Activated CD4-positive, alpha-beta T cell treated with anti-CD3 and anti-CD28 coated beads for 36 hours (primary cell): ENCODE results near the gene CANX. TPM values are rescaled to one million over a fixed set of nuclear protein-coding genes. Genes with fewer than 3 reads are reported as not detected.
"Not testable (repeated sequence)": the region's sequence is repeated elsewhere in the genome, so short reads cannot be mapped to it uniquely, and the experiment has no call there.

Source experiments
- ATAC-seq: fragments of 200-7000 bp; cut with Tn5 transposase; one replicate; pipeline ENCODE4 v1.10.0; 2021; ENCODE audit warnings: mild to moderate bottlenecking, moderate library complexity
- CTCF ChIA-PET: fragments of 350-600 bp; sonication (Branson Sonifier 250); formaldehyde crosslinking; loops from one replicate; lab custom pipeline; 2021; ENCODE audit warnings: antibody characterized with exemption; lab: Charles Lee
- POLR2A ChIA-PET: fragments of 350-600 bp; sonication (Branson Sonifier 250); formaldehyde crosslinking; loops from one replicate; lab custom pipeline; 2021; ENCODE audit warnings: antibody characterized with exemption, inconsistent platforms; lab: Charles Lee
- DNase-seq: peaks from one replicate; pipeline ENCODE4 v3.0.0-alpha.2; 2020
- H3K27ac Mint-ChIP-seq: one replicate; pipeline ENCODE4 v1.8.0; 2021; ENCODE audit warnings: mixed read lengths
- H3K27me3 Mint-ChIP-seq: one replicate; pipeline ENCODE4 v1.8.0; 2021; ENCODE audit warnings: mixed read lengths
- H3K36me3 Mint-ChIP-seq: one replicate; pipeline ENCODE4 v1.8.0; 2021; ENCODE audit warnings: low read depth, mixed read lengths
- H3K4me1 Mint-ChIP-seq: one replicate; pipeline ENCODE4 v1.8.0; 2021; ENCODE audit warnings: mixed read lengths
- H3K4me3 Mint-ChIP-seq: one replicate; pipeline ENCODE4 v1.8.0; 2021; ENCODE audit warnings: mild to moderate bottlenecking, moderate library complexity, mixed read lengths
- H3K9me3 Mint-ChIP-seq: one replicate; pipeline ENCODE4 v1.8.0; 2021; ENCODE audit warnings: low read depth, mixed read lengths
- intact Hi-C, 2 experiments: fragments of 100-400 bp; cut with DNase I in 1 of 2; cut with micrococcal nuclease in 1 of 2; formaldehyde crosslinking; loops; one replicate each; pipeline versions ENCODE4 v1.14.2 to v1.15.1; 2022 to 2024; cut with DNase I, micrococcal nuclease
- total RNA-seq, 2 experiments: library from RNA; stranded (reverse); gene quantifications; one replicate each; pipeline ENCODE4 v1.2.3, GENCODE V29; 2021

Gene CANX
- total RNA-seq, 2 experiments from 2014 or later, result 472 to 554 TPM

DNA sequence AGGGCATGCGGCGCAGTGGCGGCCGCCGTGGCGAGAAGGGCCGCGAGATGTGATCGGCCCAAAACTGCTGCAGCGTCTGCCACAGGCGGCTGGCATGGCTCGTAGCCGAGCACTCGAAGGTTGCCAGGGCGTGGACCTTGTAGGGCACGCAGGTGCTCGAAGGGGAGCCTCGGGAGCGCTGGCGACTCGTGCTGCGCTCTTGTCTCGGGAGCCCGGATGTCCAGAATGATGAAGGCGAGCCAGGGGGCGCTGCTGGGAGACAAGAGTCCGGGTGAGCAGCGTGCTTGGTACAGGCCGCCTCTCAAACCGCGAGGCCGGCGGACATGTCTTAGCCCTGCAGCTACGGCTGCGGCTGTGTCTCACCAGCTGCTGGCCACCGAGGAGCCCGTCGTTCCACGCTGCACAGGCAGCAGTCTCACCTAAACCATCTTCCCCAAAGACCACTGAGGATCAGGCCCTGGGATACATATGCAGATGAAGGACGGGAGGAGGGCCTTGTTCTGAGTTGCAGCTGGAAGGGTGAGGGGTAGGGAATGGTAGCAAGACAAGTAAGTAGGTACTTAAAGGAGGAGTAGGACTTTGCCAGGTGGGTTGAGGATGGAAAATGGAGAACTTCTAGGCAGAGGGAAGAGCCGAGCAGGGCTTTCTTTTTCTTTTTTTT, 19.6 kb upstream of the CANX start:
- ATAC-seq, result peak; percentile 39

DNA sequence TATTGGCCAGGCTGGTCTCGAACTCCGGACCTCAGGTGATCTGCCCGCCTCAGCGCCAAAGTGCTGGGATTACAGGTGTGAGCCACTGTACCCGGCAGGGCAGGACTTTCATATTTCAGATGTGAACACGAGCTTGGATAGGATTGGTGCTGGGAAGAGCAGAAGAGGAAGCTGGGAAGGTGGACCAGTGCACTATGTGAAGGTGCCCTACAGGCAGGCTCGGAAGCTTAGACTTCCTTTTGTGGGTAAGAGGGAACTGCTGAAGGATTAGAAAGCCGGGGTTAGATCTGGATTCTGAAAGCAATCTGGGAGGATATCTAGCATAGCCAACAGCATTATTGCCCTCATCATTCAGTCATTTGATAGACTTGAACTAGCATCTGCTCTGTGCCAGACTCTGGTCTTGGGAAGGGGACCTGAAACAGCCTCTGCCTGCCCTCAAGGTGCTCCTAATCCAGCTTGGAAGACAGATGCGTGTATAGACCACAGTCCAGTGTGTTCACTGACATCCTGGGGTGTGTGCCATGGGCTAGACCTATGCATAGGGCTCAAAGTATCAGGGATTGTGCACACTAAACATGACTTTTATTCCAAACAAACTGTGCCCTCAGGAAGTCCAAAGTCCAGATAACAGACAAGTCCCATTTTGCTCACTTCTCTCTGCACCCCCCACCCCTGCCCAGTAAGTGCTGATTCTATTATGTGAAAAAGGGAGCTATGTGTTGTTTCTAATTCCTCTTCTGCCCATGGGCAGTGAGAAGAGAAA, 18.6 kb upstream of the CANX start:
- Mint-ChIP-seq H3K9me3 (no peaks in the 10 kb centered on the region), H3K4me1 (peaks cover 23% of the 10 kb centered on the region), H3K36me3 (peaks cover 28% of the 10 kb centered on the region), H3K4me3 (peak overlapping the region; percentile 91), H3K27me3 (no peaks in the 10 kb centered on the region), H3K27ac (peak overlapping the region; percentile 61)
- ChIA-PET POLR2A (interaction anchor here (0.5 to 0.6 kb wide), 2 partner anchors 11 to 62 kb away, joined by 3 to 4 read pairs; no protein-coding TSS in a partner anchor), CTCF (interaction anchor here (0.6 to 2.1 kb wide), 3 partner anchors 11 to 129 kb away, joined by 3 to 13 read pairs (median 3); no protein-coding TSS in a partner anchor)
- intact Hi-C loops, result no loop called here
- ATAC-seq (no peak), DNase-seq (no peak)

More for the DNA sequence above, 19.6 kb upstream of the CANX start:
- CTCF ChIA-PET, result interaction anchor here (0.6 to 2.2 kb wide), 9 partner anchors 8 to 468 kb away, joined by 3 to 13 read pairs (median 3); no protein-coding TSS in a partner anchor
- Mint-ChIP-seq H3K36me3 (peaks cover 32% of the 10 kb centered on the region), H3K27ac (peak overlapping the region; percentile 97), H3K27me3 (no peaks in the 10 kb centered on the region), H3K9me3 (no peaks in the 10 kb centered on the region), H3K4me1 (peaks cover 23% of the 10 kb centered on the region), H3K4me3 (peak overlapping the region; percentile 91)
- peak; percentile 87 for DNase-seq
- intact Hi-C loops, result loop anchor here in 1 of 2 experiments (1.0 to 10.0 kb wide), 5 partner anchors 118 to 1052 kb away; partner anchors contain the start of genes CLK4 and MRNIP
- POLR2A ChIA-PET, result interaction anchor here (0.6 to 2.4 kb wide), 5 partner anchors 21 to 120 kb away, joined by 3 to 10 read pairs (median 7); partner anchors contain the start of genes HNRNPH1 and MAML1

DNA sequence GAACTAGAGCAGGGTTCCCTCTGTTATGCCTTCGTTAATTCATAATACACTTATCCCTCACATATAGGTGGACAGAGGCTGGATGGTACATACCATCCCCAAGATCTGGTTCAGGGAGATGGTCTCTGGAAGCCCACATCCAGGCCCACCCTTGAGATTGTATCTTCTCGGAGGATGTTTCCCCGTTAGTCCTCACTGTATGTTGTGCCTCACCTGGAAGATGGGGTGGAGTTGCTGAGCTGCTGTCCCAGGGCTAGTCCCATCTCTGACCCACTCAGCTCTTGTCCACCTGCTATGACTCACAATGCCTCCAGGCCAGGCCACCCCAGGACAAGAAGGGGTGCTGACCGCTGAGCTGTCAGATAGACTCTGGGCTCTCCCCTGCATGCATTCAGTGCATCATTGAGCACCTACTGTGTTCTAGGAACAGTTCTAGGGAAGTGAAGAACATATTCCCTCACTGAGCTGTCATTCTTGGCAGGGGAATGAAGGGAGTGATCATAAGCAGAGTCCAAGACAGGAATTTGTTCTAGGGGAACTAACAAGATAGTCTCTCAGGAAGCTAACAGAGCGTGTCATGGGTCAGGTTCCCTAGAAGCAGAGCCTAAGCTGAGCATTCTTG, 17.9 kb upstream of the CANX start, which contains the start of gene CBY3:
Gene CBY3 (minus strand): TSS at position 255 of the 622 bp plus-strand sequence. CDS start 116 bp downstream, at position 139.
- intact Hi-C loops, result no loop called here
- POLR2A ChIA-PET, result interaction anchor here (0.6 kb wide), 1 partner anchor 11 kb away, joined by 3 read pairs; no protein-coding TSS in a partner anchor
- peak within 1 kb of the TSS; percentile 61 for H3K27ac Mint-ChIP-seq
- H3K36me3 Mint-ChIP-seq, result peaks cover 26% of the 10 kb centered on the region
- H3K9me3 Mint-ChIP-seq, result no peaks in the 10 kb centered on the region
- peak within 1 kb of the TSS; percentile 91 for H3K4me3 Mint-ChIP-seq
- CTCF ChIA-PET, result interaction anchor here (0.6 to 2.1 kb wide), 3 partner anchors 11 to 130 kb away, joined by 3 to 13 read pairs (median 3); no protein-coding TSS in a partner anchor
- H3K4me1 Mint-ChIP-seq, result peaks cover 22% of the 10 kb centered on the region
- ATAC-seq (no peak), DNase-seq (no peak)
- no peaks in the 10 kb centered on the region for H3K27me3 Mint-ChIP-seq

DNA sequence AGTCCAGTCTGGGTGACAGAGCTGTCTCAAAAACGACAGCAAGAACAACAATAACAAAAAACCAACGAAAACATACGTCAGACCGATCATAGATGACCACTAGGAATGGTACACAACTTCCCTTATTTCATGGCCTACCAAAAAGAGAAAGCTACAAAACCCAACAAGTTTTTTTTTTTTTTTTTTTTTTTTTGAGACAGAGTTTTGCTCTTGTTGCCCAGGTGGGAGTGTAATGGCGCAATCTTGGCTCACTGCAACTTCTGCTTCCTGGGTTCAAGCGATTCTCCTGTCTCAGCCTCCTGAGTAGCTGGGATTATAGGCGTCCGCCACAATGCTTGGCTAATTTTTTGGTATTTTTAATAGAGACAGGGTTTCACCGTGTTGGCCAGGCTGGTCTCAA, 9.6 kb upstream of the CANX start:
- DNase-seq, H3K4me1 Mint-ChIP-seq, CTCF ChIA-PET, H3K9me3 Mint-ChIP-seq, ATAC-seq, H3K27me3 Mint-ChIP-seq, POLR2A ChIA-PET, H3K27ac Mint-ChIP-seq, H3K4me3 Mint-ChIP-seq, intact Hi-C loops, H3K36me3 Mint-ChIP-seq: not testable (repeated sequence)

DNA sequence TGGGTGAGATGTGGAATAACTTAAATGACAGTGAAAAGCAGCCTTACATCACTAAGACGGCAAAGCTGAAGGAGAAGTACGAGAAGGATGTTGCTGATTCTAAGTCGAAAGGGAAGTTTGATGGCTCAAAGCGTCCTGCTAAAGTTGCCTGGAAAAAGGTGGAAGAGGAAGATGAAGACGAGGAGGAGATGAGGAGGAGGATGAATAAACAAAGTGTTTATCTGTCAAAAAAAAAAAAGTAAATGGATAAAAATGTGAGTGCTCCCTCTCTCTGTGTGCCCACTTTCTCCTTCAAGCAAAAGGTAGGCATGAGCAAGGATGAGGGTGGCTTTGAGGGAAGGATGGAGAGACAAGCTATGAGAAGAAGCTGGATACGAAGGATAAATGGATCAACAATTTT, 4.2 kb upstream of the CANX start:
- ChIA-PET CTCF (interaction anchor here (0.8 kb wide), 1 partner anchor 16 kb away, joined by 3 read pairs; no protein-coding TSS in a partner anchor), POLR2A (no interaction called here)
- no peaks in the 10 kb centered on the region for H3K9me3 Mint-ChIP-seq
- DNase-seq (no peak), ATAC-seq (no peak)
- H3K36me3 Mint-ChIP-seq, result peaks cover 4% of the 10 kb centered on the region
- intact Hi-C loops, result no loop called here
- H3K4me1 Mint-ChIP-seq, result peaks cover 15% of the 10 kb centered on the region
- H3K27ac Mint-ChIP-seq, result peak overlapping the region; percentile 4
- no peaks in the 10 kb centered on the region for H3K27me3 Mint-ChIP-seq
- H3K4me3 Mint-ChIP-seq, result no peak overlapping the region

DNA sequence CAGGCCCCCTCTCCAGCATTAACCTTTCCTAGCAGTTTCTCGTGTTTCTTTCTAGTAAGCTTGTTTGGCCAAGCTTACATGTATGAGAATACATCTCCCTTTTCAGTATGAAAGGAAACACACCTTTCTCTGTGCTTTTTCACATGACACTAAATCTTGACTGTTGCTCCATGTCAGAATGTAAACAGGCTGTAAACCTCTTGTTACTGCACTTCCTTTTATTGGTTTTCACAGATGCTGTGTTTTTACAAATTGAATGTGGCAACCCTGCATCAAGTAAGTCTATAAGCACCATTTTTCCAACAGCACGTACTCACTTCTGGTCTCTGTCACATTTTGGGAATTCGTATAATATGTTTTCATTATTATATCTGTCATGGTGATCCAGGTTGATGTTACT, 2.2 kb upstream of the CANX start:
- ATAC-seq, result no peak
- DNase-seq, result no peak
- intact Hi-C loops, result loop anchor here in 1 of 2 experiments (5.0 kb wide), 1 partner anchor 1069 kb away; the partner anchor contains the start of gene CLK4
- Mint-ChIP-seq H3K9me3 (no peaks in the 10 kb centered on the region), H3K4me3 (no peak overlapping the region), H3K27ac (no peak overlapping the region), H3K4me1 (peaks cover 26% of the 10 kb centered on the region), H3K27me3 (no peaks in the 10 kb centered on the region), H3K36me3 (peaks cover 20% of the 10 kb centered on the region)
- POLR2A ChIA-PET, result interaction anchor here (1.0 to 2.2 kb wide), 4 partner anchors 19 to 84 kb away, joined by 3 to 9 read pairs (median 6); partner anchors contain the start of genes HNRNPH1 and MAML1
- CTCF ChIA-PET, result interaction anchor here (1.6 kb wide), 1 partner anchor 14 kb away, joined by 5 read pairs; no protein-coding TSS in a partner anchor

DNA sequence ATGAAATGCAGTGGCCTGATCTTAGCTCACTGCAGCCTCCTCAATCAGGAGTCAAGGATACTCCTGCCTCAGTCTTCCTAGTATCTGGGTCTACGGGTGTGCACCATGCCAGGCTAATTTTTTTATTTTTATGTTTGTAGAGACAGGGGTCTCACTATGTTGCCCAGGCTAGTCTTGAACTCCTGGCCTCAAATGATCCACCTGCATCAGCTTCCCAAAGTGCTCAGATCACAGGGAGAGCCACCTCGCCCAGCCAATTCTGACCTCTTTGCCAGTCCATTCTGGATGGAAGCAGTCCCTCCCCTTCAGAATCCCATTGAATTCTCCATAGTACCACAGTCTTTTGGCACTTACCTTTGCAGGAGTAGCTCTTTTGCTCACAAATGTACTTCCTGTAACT, 1.7 kb upstream of the CANX start:
- no peak for DNase-seq
- H3K36me3 Mint-ChIP-seq, result peaks cover 24% of the 10 kb centered on the region
- ChIA-PET POLR2A (interaction anchor here (0.7 to 2.2 kb wide), 6 partner anchors 19 to 179 kb away, joined by 3 to 9 read pairs (median 4); partner anchors contain the start of genes HNRNPH1 and MAML1), CTCF (interaction anchor here (0.7 to 1.6 kb wide), 2 partner anchors 14 to 140 kb away, joined by 3 to 5 read pairs; no protein-coding TSS in a partner anchor)
- H3K27me3 Mint-ChIP-seq, result no peaks in the 10 kb centered on the region
- ATAC-seq, result no peak
- H3K27ac Mint-ChIP-seq, result peak overlapping the region; percentile 100
- intact Hi-C loops, result loop anchor here in 1 of 2 experiments (5.0 kb wide), 1 partner anchor 1070 kb away; the partner anchor contains the start of gene CLK4
- H3K4me3 Mint-ChIP-seq, result peak overlapping the region; percentile 94
- no peaks in the 10 kb centered on the region for H3K9me3 Mint-ChIP-seq
- H3K4me1 Mint-ChIP-seq, result peaks cover 28% of the 10 kb centered on the region

DNA sequence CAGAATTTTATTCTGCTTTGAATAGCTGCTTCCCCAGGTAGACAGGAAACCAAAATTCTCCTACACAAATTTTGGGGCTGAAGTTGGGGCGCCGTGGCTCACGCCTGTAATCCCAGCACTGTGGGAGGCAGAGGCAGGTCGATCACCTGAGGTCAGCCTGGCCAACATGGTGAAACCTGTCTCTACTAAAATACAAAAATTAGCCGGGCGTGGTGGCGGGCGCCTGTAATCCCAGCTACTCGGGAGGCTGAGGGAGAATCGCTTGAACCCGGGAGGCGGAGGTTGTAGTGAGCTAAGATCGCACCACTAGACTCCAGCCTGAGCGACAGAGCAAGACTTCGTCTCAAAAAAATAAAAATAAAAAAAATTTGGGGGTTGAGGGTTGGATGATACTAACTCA, 1.2 kb upstream of the CANX start:
- ATAC-seq, H3K9me3 Mint-ChIP-seq, DNase-seq, H3K27me3 Mint-ChIP-seq: not testable (repeated sequence)
- CTCF ChIA-PET, result interaction anchor here (0.7 to 1.6 kb wide), 2 partner anchors 13 to 139 kb away, joined by 3 to 5 read pairs; no protein-coding TSS in a partner anchor
- POLR2A ChIA-PET, result interaction anchor here (0.7 to 2.2 kb wide), 6 partner anchors 20 to 179 kb away, joined by 3 to 9 read pairs (median 4); partner anchors contain the start of genes HNRNPH1 and MAML1
- peak overlapping the region; percentile 94 for H3K4me3 Mint-ChIP-seq
- H3K36me3 Mint-ChIP-seq, result peaks cover 28% of the 10 kb centered on the region
- peak overlapping the region; percentile 100 for H3K27ac Mint-ChIP-seq
- intact Hi-C loops, result loop anchor here in 1 of 2 experiments (5.0 kb wide), 1 partner anchor 1070 kb away; the partner anchor contains the start of gene CLK4
- peaks cover 33% of the 10 kb centered on the region for H3K4me1 Mint-ChIP-seq

DNA sequence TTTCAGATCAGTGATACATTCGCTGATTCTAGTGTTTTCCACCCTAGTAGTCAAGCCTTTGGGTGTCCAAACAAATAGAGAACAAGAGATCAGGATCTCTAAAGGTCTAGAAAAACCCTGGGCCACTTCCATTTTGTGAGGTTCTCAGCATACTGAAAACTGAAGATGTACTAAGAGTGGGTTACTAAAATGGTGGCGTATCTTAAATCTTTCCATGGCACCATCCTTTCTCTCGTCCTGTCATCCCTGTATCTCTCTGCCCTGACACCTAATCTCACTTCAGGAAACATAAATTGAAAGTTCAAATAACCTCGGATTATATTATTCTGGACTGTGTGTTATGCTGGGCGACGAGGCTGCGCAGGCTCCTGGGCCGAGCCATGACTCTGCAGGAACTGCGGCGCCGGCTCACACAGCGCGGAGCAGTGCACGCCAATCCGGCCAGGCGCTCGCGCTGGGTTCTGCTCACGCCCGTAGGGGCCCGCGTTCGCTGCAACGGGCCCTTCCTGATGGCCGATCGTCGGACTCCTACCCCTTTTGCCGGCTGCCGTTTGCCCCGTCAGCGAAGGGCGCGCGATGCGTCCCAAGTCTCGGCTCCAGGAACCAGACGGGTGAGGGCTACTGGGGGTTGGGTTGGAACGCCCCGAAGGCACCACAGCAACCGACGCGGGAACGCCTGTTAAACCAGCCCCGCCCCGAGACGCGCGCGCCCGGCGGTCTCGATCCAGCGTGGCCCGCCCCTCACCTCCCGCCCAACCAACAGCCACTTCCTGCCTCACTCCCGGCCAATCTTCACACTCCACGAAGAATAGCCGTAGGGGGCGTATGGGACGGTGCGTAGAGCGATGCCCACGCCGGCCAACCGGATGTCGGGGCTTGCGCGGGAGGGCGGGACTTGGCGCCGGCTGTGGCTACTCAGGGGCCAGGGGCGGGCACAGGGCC, 503 bp upstream of the CANX start:
- Mint-ChIP-seq H3K4me1 (peaks cover 34% of the 10 kb centered on the region), H3K9me3 (no peaks in the 10 kb centered on the region), H3K36me3 (peaks cover 35% of the 10 kb centered on the region), H3K4me3 (peak overlapping the region; percentile 94), H3K27ac (peak overlapping the region; percentile 100), H3K27me3 (no peaks in the 10 kb centered on the region)
- DNase-seq (peak; percentile 99), ATAC-seq (peak; percentile 89)
- POLR2A ChIA-PET, result interaction anchor here (0.9 to 2.2 kb wide), 5 partner anchors 20 to 75 kb away, joined by 5 to 11 read pairs (median 6); partner anchors contain the start of genes HNRNPH1 and MAML1
- CTCF ChIA-PET, result no interaction called here
- intact Hi-C loops, result loop anchor here (1.0 to 5.0 kb wide), 13 partner anchors 20 to 1071 kb away; partner anchors contain the start of genes HNRNPH1 (in 2 of the 2), MAML1 (in 2 of the 2), RUFY1 (in 2 of the 2) and CLK4 (in 1 of the 2)
